HepG2 (cell line): Measurements from ENCODE around the gene CLASRP. TPM values are rescaled to one million over a fixed set of nuclear protein-coding genes. Genes with fewer than 3 reads are reported as not detected.

ENCODE experiments used
- BORCS8-MEF2B ChIP-seq: sonication (generic); formaldehyde crosslinking; IDR thresholded peaks from 2 replicates; pipeline ENCODE4 v1.8.0; 2022; ENCODE audit warnings: mild to moderate bottlenecking, missing genetic modification reagents
- MAFG ChIP-seq: sonication (generic); formaldehyde crosslinking; IDR thresholded peaks from 2 replicates; pipeline ENCODE4 v1.5.1; 2020; ENCODE audit warnings: mild to moderate bottlenecking, missing genetic modification reagents
- MLLT10 ChIP-seq: sonication (generic); formaldehyde crosslinking; IDR thresholded peaks from 2 replicates; pipeline ENCODE4 v1.4.0; 2020; ENCODE audit warnings: missing genetic modification reagents
- PHF21A ChIP-seq: sonication (generic); formaldehyde crosslinking; IDR thresholded peaks from 2 replicates; pipeline ENCODE4 v1.5.0; 2020; ENCODE audit warnings: mild to moderate bottlenecking, missing genetic modification reagents
- ZNF33A ChIP-seq: sonication (generic); formaldehyde crosslinking; IDR thresholded peaks from 2 replicates; pipeline ENCODE4 v1.5.1; 2020; ENCODE audit warnings: missing genetic modification reagents, mild to moderate bottlenecking, moderate library complexity, borderline replicate concordance
- ZNF343 ChIP-seq: sonication (generic); formaldehyde crosslinking; IDR thresholded peaks from 2 replicates; pipeline ENCODE4 v1.4.0; 2020; ENCODE audit warnings: mild to moderate bottlenecking, missing genetic modification reagents
- ZNF468 ChIP-seq: sonication (generic); formaldehyde crosslinking; IDR thresholded peaks from 2 replicates; pipeline ENCODE4 v1.8.0; 2022; ENCODE audit warnings: mild to moderate bottlenecking, moderate library complexity, missing genetic modification reagents
- ZNF543 ChIP-seq: sonication (generic); formaldehyde crosslinking; IDR thresholded peaks from 2 replicates; pipeline ENCODE4 v1.4.0; 2020; ENCODE audit warnings: mild to moderate bottlenecking, missing genetic modification reagents
- ZNF570 ChIP-seq: sonication (generic); formaldehyde crosslinking; IDR thresholded peaks from 2 replicates; pipeline ENCODE4 v1.4.0; 2020; ENCODE audit warnings: mild to moderate bottlenecking, missing genetic modification reagents, borderline replicate concordance
- ZNF660 ChIP-seq: sonication (generic); formaldehyde crosslinking; IDR thresholded peaks from 2 replicates; pipeline ENCODE4 v1.5.1; 2020; ENCODE audit warnings: mild to moderate bottlenecking, low read depth, missing genetic modification reagents, borderline replicate concordance
- ZNF737 ChIP-seq: sonication (generic); formaldehyde crosslinking; IDR thresholded peaks from 2 replicates; pipeline ENCODE4 v1.5.0; 2020; ENCODE audit warnings: missing genetic modification reagents, mild to moderate bottlenecking, borderline replicate concordance
- ZNF788 ChIP-seq: sonication (generic); formaldehyde crosslinking; IDR thresholded peaks from 2 replicates; pipeline ENCODE4 v1.5.0; 2020; ENCODE audit warnings: mild to moderate bottlenecking, missing genetic modification reagents, borderline replicate concordance
- ZSCAN29 ChIP-seq: sonication (generic); formaldehyde crosslinking; conservative IDR thresholded peaks from 2 replicates; pipeline ENCODE4 v1.4.0; 2020; ENCODE audit warnings: mild to moderate bottlenecking, missing genetic modification reagents
- polyA plus RNA-seq, 8 experiments: library from polyadenylated mRNA; depleted of rRNA in 3 of 8; stranded (reverse) in 7 of 8; unstranded in 1 of 8; fragments of >200 nt; fragmentation: Illumina TruSeq in 4 of 8; extraction: Trizol in 4 of 8; gene quantifications; 2 replicates each; pipeline versions ENCODE4 v1.2.1 to v1.2.3, GENCODE V29; 2011 to 2016; ENCODE audit warnings: low read depth in 4 of 8, missing spikeins in 1 of 8, mixed read lengths in 1 of 8; ENCODE audit not compliant: insufficient read depth in 1 of 8
- total RNA-seq, 5 experiments: library from RNA; depleted of rRNA; stranded (reverse); fragments of >200 nt; fragmentation: Illumina TruSeq; extraction: Trizol; gene quantifications; 2 replicates each; pipeline ENCODE4 v1.2.3, GENCODE V29; 2016; ENCODE audit warnings: low read depth in 1 of 5
- TF ChIP-seq, protein P1 (sequence below): sonication (generic); formaldehyde crosslinking; IDR thresholded peaks from 2 replicates; pipeline ENCODE4 v1.4.0; 2020; ENCODE audit warnings: mild to moderate bottlenecking, missing genetic modification reagents
- TF ChIP-seq, protein P2 (sequence below): sonication (generic); formaldehyde crosslinking; IDR thresholded peaks from 2 replicates; pipeline ENCODE4 v1.5.0; 2020; ENCODE audit warnings: mild to moderate bottlenecking, missing genetic modification reagents, borderline replicate concordance
- TF ChIP-seq, protein P3 (sequence below): sonication (generic); formaldehyde crosslinking; IDR thresholded peaks from 2 replicates; pipeline ENCODE4 v1.5.0; 2020; ENCODE audit warnings: mild to moderate bottlenecking, missing genetic modification reagents
- TF ChIP-seq, protein P4 (sequence below): IDR thresholded peaks from 2 replicates; pipeline ENCODE4 v1.6.1; 2016; ENCODE audit warnings: missing compliant biosample characterization, missing genetic modification reagents, borderline replicate concordance

CLASRP gene
- total and polyA plus RNA-seq, 2 of the 13 experiments (the other 11 are each of a cell fraction or from before 2014, with no cell fraction given), result 32.0 to 51.4 TPM

DNA sequence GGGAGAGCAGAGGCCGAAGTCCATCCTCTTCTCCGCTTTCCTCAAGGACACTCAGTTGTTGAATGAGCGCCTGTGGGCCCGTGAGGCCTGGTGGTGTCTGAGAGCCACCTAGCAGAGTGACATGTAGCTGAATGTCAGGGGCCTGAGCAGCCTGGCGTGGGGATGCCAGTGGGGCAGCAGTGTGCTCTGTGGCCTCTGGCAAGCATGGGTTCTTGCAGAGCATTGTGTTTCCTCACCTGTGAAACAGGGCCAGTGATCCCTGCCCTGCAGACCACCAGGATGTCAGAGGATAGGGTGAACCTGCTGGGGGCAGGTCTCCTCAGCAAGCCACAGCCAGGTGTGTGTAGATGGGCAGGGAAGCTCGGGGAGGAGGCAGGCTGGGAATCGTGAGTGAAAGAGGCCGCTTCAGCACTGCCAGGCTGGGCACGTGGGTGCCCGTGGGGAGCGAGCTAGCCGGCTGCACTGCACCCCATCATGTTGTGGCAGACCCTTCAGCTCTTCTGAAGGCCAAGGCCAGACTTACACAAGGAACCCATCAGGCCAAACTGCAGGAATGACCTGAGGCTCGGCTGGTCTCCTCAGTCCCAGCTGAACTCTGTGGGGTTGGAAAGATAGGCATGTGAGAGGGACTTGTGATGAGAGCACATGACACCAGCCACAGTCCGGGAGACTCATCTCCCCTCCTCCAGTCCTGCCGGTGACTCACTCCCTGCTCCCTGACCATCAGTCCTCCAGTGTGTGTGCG is 59.1 kb downstream of the CLASRP start (continued):
- TF ChIP-seq, protein P1, sequence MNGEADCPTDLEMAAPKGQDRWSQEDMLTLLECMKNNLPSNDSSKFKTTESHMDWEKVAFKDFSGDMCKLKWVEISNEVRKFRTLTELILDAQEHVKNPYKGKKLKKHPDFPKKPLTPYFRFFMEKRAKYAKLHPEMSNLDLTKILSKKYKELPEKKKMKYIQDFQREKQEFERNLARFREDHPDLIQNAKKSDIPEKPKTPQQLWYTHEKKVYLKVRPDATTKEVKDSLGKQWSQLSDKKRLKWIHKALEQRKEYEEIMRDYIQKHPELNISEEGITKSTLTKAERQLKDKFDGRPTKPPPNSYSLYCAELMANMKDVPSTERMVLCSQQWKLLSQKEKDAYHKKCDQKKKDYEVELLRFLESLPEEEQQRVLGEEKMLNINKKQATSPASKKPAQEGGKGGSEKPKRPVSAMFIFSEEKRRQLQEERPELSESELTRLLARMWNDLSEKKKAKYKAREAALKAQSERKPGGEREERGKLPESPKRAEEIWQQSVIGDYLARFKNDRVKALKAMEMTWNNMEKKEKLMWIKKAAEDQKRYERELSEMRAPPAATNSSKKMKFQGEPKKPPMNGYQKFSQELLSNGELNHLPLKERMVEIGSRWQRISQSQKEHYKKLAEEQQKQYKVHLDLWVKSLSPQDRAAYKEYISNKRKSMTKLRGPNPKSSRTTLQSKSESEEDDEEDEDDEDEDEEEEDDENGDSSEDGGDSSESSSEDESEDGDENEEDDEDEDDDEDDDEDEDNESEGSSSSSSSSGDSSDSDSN (CRISPR knock-in tag), result peak; percentile 43; the same call in 1 of the 2 replicates
- TF ChIP-seq ZNF660 (CRISPR knock-in tag), result no peak
- no peak for TF ChIP-seq ZNF737
- no peak for TF ChIP-seq MAFG (CRISPR knock-in tag)
- TF ChIP-seq PHF21A (CRISPR knock-in tag), result no peak
- no peak for TF ChIP-seq ZNF788
- TF ChIP-seq, protein P2, sequence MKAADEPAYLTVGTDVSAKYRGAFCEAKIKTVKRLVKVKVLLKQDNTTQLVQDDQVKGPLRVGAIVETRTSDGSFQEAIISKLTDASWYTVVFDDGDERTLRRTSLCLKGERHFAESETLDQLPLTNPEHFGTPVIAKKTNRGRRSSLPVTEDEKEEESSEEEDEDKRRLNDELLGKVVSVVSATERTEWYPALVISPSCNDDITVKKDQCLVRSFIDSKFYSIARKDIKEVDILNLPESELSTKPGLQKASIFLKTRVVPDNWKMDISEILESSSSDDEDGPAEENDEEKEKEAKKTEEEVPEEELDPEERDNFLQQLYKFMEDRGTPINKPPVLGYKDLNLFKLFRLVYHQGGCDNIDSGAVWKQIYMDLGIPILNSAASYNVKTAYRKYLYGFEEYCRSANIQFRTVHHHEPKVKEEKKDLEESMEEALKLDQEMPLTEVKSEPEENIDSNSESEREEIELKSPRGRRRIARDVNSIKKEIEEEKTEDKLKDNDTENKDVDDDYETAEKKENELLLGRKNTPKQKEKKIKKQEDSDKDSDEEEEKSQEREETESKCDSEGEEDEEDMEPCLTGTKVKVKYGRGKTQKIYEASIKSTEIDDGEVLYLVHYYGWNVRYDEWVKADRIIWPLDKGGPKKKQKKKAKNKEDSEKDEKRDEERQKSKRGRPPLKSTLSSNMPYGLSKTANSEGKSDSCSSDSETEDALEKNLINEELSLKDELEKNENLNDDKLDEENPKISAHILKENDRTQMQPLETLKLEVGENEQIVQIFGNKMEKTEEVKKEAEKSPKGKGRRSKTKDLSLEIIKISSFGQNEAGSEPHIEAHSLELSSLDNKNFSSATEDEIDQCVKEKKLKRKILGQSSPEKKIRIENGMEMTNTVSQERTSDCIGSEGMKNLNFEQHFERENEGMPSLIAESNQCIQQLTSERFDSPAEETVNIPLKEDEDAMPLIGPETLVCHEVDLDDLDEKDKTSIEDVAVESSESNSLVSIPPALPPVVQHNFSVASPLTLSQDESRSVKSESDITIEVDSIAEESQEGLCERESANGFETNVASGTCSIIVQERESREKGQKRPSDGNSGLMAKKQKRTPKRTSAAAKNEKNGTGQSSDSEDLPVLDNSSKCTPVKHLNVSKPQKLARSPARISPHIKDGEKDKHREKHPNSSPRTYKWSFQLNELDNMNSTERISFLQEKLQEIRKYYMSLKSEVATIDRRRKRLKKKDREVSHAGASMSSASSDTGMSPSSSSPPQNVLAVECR (CRISPR knock-in tag), result peak; percentile 15; the same call in 1 of the 2 replicates
- TF ChIP-seq ZNF33A (CRISPR knock-in tag), result no peak
- TF ChIP-seq ZNF570, result no peak
- no peak for TF ChIP-seq MLLT10 (CRISPR knock-in tag)
- 0 out of 2 replicates have a peak, but pooled peaks have one; percentile 37 for TF ChIP-seq BORCS8-MEF2B (CRISPR knock-in tag)
- TF ChIP-seq ZNF468 (CRISPR knock-in tag), result no peak
- TF ChIP-seq, protein P3, sequence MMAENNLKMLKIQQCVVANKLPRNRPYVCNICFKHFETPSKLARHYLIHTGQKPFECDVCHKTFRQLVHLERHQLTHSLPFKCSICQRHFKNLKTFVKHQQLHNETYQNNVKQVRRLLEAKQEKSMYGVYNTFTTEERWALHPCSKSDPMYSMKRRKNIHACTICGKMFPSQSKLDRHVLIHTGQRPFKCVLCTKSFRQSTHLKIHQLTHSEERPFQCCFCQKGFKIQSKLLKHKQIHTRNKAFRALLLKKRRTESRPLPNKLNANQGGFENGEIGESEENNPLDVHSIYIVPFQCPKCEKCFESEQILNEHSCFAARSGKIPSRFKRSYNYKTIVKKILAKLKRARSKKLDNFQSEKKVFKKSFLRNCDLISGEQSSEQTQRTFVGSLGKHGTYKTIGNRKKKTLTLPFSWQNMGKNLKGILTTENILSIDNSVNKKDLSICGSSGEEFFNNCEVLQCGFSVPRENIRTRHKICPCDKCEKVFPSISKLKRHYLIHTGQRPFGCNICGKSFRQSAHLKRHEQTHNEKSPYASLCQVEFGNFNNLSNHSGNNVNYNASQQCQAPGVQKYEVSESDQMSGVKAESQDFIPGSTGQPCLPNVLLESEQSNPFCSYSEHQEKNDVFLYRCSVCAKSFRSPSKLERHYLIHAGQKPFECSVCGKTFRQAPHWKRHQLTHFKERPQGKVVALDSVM (CRISPR knock-in tag), result no peak
- no peak for TF ChIP-seq ZSCAN29 (CRISPR knock-in tag)
- TF ChIP-seq ZNF343 (CRISPR knock-in tag), result no peak
- TF ChIP-seq, protein P4, sequence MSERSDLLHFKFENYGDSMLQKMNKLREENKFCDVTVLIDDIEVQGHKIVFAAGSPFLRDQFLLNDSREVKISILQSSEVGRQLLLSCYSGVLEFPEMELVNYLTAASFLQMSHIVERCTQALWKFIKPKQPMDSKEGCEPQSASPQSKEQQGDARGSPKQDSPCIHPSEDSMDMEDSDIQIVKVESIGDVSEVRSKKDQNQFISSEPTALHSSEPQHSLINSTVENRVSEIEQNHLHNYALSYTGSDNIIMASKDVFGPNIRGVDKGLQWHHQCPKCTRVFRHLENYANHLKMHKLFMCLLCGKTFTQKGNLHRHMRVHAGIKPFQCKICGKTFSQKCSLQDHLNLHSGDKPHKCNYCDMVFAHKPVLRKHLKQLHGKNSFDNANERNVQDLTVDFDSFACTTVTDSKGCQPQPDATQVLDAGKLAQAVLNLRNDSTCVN (CRISPR knock-in tag), result no peak
- 0 out of 2 replicates have a peak, but pooled peaks have one; percentile 42 for TF ChIP-seq ZNF543 (CRISPR knock-in tag)
